ENCODE measurements around the gene ASB13.

DNA sequence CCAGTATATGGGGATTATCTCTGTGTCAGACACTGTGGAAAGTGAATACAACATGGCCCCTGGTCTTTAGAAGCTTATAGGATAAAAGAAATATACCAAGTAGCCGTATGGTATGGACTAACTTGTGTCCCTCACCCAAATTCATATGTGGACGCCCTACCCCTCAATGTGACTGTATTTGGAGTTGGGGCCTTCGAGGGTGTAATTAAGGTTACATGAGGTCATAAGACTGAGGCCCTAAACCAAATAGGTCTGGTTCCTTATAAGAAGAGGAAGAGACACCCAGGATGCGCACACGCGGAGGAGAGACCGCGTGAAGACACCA, 36.3 kb downstream of the ASB13 start:
- TF ChIP-seq FOXJ3 (CRISPR knock-in tag; IDR thresholded peaks at IDR 0.05) (no peak), RXRA (IDR thresholded peaks at IDR 0.05; ENCODE audit: borderline replicate concordance, low read depth) (no peak), NRF1 (IDR thresholded peaks at IDR 0.05; ENCODE audit: low read depth, low read length) (no peak), TAF1 (IDR thresholded peaks at IDR 0.05; ENCODE audit: borderline replicate concordance, low read depth, low read length) (no peak), POLR2AphosphoS5 (IDR thresholded peaks at IDR 0.05; ENCODE audit: low read depth, low read length) (no peak), SIN3A (IDR thresholded peaks at IDR 0.05; ENCODE audit: borderline replicate concordance, low read depth, low read length) (no peak), GABPA (IDR thresholded peaks at IDR 0.05; ENCODE audit: low read depth) (no peak)
- TF ChIP-seq, protein P1, sequence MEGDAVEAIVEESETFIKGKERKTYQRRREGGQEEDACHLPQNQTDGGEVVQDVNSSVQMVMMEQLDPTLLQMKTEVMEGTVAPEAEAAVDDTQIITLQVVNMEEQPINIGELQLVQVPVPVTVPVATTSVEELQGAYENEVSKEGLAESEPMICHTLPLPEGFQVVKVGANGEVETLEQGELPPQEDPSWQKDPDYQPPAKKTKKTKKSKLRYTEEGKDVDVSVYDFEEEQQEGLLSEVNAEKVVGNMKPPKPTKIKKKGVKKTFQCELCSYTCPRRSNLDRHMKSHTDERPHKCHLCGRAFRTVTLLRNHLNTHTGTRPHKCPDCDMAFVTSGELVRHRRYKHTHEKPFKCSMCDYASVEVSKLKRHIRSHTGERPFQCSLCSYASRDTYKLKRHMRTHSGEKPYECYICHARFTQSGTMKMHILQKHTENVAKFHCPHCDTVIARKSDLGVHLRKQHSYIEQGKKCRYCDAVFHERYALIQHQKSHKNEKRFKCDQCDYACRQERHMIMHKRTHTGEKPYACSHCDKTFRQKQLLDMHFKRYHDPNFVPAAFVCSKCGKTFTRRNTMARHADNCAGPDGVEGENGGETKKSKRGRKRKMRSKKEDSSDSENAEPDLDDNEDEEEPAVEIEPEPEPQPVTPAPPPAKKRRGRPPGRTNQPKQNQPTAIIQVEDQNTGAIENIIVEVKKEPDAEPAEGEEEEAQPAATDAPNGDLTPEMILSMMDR (IDR thresholded peaks at IDR 0.05) = no peak
